Type B pancreatic cell (in vitro differentiated cells): Measurements from ENCODE around the gene EPB41L2. TPM values are rescaled to one million over a fixed set of nuclear protein-coding genes. Genes with fewer than 3 reads are reported as not detected.

Experiments
- DNase-seq: peaks from one replicate; pipeline ENCODE4 v3.0.0; 2021; ENCODE audit warnings: mixed read lengths; ENCODE audit not compliant: unreplicated experiment; ENCODE audit errors: extremely low spot score
- H3K27ac Mint-ChIP-seq: 2 replicates; pipeline ENCODE4 v1.8.0; 2021; ENCODE audit warnings: mild to moderate bottlenecking, mixed read lengths
- H3K27me3 Mint-ChIP-seq: 2 replicates; pipeline ENCODE4 v1.8.0; 2021; ENCODE audit warnings: mixed read lengths
- H3K36me3 Mint-ChIP-seq: 2 replicates; pipeline ENCODE4 v1.8.0; 2021; ENCODE audit warnings: mixed read lengths
- H3K4me1 Mint-ChIP-seq: one replicate; pipeline ENCODE4 v1.8.0; 2021; ENCODE audit warnings: mixed read lengths; ENCODE audit not compliant: unreplicated experiment
- H3K4me3 Mint-ChIP-seq: 2 replicates; pipeline ENCODE4 v1.8.0; 2021; ENCODE audit warnings: mild to moderate bottlenecking, mixed read lengths
- H3K9me3 Mint-ChIP-seq: 2 replicates; pipeline ENCODE4 v1.8.0; 2021; ENCODE audit warnings: mixed read lengths
- CTCF ChIP-seq: fragments of 200-600 bp; sonication (generic); conservative IDR thresholded peaks from 2 replicates; pipeline ENCODE4 v1.5.0; 2021; ENCODE audit warnings: antibody characterized with exemption, mild to moderate bottlenecking
- total RNA-seq: library from RNA; stranded (reverse); gene quantifications from 2 replicates; pipeline ENCODE4 v1.2.1, GENCODE V29; 2021; ENCODE audit warnings: low replicate concordance

The EPB41L2 gene
- total RNA-seq, 1 donor from 2014 or later, result 74.8 TPM

- no peak for TF ChIP-seq CTCF
- Mint-ChIP-seq H3K4me1 (peaks cover 19% of the 10 kb centered on the region), H3K27me3 (peaks cover 4% of the 10 kb centered on the region)
These were observed 205.0 kb downstream of the EPB41L2 start for GRCh38 chr6:130858054-130858453.

DNA sequence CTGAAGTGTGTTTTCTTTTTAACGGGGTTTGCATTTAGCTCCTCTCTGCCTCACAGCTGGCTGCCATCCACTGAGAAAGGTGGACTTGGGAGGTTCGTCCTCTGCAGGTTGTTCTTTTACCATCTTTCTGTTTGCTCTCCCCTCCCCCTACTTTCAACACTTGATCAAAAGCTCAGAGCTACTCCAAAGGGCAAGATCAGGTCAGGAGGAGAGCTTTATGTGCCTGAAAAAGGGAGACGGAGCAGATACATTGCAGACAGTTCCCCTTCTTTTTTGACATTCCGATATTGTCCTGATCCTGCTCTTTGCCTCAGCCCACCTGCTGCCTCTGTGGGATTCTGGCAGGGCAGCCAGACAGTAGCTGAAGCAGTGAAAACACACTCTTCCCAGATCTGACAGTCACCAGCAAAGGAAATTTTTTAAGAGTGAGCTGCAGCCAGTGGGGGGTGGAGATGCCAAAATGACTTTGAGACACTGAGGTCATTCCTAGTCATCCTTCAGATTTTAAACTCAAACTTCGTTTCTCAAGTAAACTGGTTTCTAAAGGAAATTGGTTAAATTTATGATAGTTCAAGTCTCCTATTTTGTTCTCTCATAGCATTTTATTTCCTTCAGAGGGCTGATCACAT, 209.4 kb downstream of the EPB41L2 start:
- TF ChIP-seq CTCF, result no peak
- no peaks in the 10 kb centered on the region for H3K9me3 Mint-ChIP-seq
- H3K4me3 Mint-ChIP-seq, result peak overlapping the region; percentile 67
- no peak for DNase-seq
- H3K27ac Mint-ChIP-seq, result peak overlapping the region; percentile 35
- no peaks in the 10 kb centered on the region for H3K36me3 Mint-ChIP-seq
- no peaks in the 10 kb centered on the region for H3K27me3 Mint-ChIP-seq
- peaks cover 12% of the 10 kb centered on the region for H3K4me1 Mint-ChIP-seq

More at GRCh38 chr6:130858054-130858453, 205.0 kb downstream of the EPB41L2 start:
- Mint-ChIP-seq H3K27ac (peak overlapping the region; percentile 56), H3K4me3 (no peak overlapping the region), H3K9me3 (peaks cover 7% of the 10 kb centered on the region), H3K36me3 (peaks cover 7% of the 10 kb centered on the region)
- DNase-seq, result no peak

DNA sequence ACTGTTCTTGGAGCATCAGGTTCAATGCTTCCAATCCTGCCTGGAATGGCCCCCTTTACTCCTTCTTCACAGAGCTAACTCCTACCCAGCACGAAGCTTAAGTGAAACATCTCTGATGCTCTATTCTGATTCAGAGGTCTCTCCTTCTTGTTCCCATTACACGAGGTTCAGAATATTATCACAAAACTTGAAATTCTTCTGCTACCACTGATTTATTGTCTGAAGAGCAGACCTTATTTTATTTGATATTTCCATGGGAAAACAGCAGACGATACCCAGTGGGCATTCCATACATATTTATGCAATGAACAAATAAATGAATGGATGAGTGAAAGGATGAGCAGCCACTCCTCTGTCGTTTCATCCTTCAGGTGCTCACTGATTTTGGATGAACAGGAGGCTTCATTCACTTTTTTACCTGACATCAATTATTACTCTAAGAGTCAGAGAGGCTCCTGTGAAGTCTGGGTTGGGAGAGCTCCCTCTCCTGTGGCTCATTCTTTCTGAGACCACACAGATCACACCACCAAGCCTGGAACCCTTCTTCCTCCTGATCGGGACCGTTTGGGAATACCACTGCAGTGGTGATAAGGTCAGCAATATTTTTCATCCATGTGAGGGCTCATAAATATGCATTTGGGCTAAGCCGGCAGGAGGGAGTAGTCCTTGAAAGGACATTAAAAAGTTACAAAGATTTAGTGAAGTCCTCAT, 210.0 kb downstream of the EPB41L2 start:
- Mint-ChIP-seq H3K4me3 (no peak overlapping the region), H3K4me1 (peaks cover 12% of the 10 kb centered on the region), H3K27me3 (no peaks in the 10 kb centered on the region), H3K9me3 (no peaks in the 10 kb centered on the region), H3K36me3 (no peaks in the 10 kb centered on the region), H3K27ac (no peak overlapping the region)
- no peak for TF ChIP-seq CTCF
- no peak for DNase-seq

DNA sequence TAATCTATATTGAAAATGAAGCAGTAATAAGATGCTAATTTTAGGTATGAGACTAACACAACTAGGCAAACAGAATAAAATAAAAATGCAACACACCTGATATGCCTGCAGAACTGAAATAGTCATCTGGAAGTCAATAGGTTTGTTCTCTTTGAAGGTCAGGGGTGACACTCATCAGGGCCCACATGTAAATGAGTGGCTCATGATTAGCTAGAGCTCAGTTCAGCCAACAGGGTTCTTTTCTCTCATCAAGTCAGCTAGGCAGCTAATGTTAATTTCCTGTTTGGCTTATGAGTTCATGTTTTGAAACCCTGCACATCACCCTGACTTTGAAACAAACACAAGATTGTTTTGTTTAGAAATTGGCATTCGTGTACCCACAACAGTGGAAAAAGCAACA, 212.0 kb downstream of the EPB41L2 start:
- no peak overlapping the region for H3K4me3 Mint-ChIP-seq
- H3K27me3 Mint-ChIP-seq, result no peaks in the 10 kb centered on the region
- no peak for DNase-seq
- TF ChIP-seq CTCF, result no peak
- H3K36me3 Mint-ChIP-seq, result no peaks in the 10 kb centered on the region
- H3K9me3 Mint-ChIP-seq, result no peaks in the 10 kb centered on the region
- H3K4me1 Mint-ChIP-seq, result peaks cover 16% of the 10 kb centered on the region
- no peak overlapping the region for H3K27ac Mint-ChIP-seq

GRCh38 chr6:130849594-130849993, 213.5 kb downstream of the EPB41L2 start:
- Mint-ChIP-seq H3K27ac (no peak overlapping the region), H3K4me3 (no peak overlapping the region), H3K27me3 (no peaks in the 10 kb centered on the region), H3K36me3 (no peaks in the 10 kb centered on the region), H3K4me1 (peaks cover 16% of the 10 kb centered on the region), H3K9me3 (no peaks in the 10 kb centered on the region)
- DNase-seq, result no peak
- TF ChIP-seq CTCF, result no peak
